Glomerular visceral epithelial cell (primary cell): ENCODE data around the gene CHSY1.

Experiments
- DNase-seq: peaks from one replicate; pipeline ENCODE4 v3.0.0-alpha.2; 2016; ENCODE audit errors: extremely low spot score

The CHSY1 gene

GRCh38 chr15:101170568-101171350 lies 81.1 kb downstream of the CHSY1 start:
- no peak for DNase-seq

- DNase-seq = peak; percentile 59
Measured at GRCh38 chr15:101169495-101170071, 82.3 kb downstream of the CHSY1 start.

- no peak for DNase-seq
Measured at GRCh38 chr15:101168898-101169494, 82.9 kb downstream of the CHSY1 start.

- DNase-seq = no peak
Measured at GRCh38 chr15:101168463-101168824, 83.4 kb downstream of the CHSY1 start.

GRCh38 chr15:101167753-101168462 lies 83.9 kb downstream of the CHSY1 start:
- DNase-seq = peak; percentile 86

- DNase-seq = peak; percentile 27
Measured at GRCh38 chr15:101167411-101167752, 84.5 kb downstream of the CHSY1 start.

- no peak for DNase-seq
Measured at GRCh38 chr15:101165905-101166471, 85.9 kb downstream of the CHSY1 start.

- DNase-seq = no peak
Measured at GRCh38 chr15:101162701-101163483, 89.0 kb downstream of the CHSY1 start.

- no peak for DNase-seq
Measured at GRCh38 chr15:101161656-101162055, 90.2 kb downstream of the CHSY1 start.

GRCh38 chr15:101159936-101160815 lies 91.7 kb downstream of the CHSY1 start:
- DNase-seq = no peak

- no peak for DNase-seq
Measured at GRCh38 chr15:101159096-101159935, 92.5 kb downstream of the CHSY1 start.

GRCh38 chr15:101158166-101159095 lies 93.4 kb downstream of the CHSY1 start:
- DNase-seq = no peak

- DNase-seq = no peak
Measured at GRCh38 chr15:101157721-101158120, 94.1 kb downstream of the CHSY1 start.

GRCh38 chr15:101156509-101157159 lies 95.2 kb downstream of the CHSY1 start:
- no peak for DNase-seq

- DNase-seq = no peak
Measured at GRCh38 chr15:101156061-101156460, 95.8 kb downstream of the CHSY1 start.

- no peak for DNase-seq
Measured at GRCh38 chr15:101153801-101154656, 97.8 kb downstream of the CHSY1 start.

GRCh38 chr15:101152914-101153313 lies 98.9 kb downstream of the CHSY1 start:
- no peak for DNase-seq
